ENCODE data around the gene C1QTNF3. TPM values are rescaled to one million over a fixed set of nuclear protein-coding genes. Genes with fewer than 3 reads are reported as not detected.

The C1QTNF3 gene
- total and polyA plus RNA-seq, 2 of the 8 experiments (the other 6 are each of a cell fraction or from before 2014, with no cell fraction given): 1.0 to 1.2 TPM

DNA sequence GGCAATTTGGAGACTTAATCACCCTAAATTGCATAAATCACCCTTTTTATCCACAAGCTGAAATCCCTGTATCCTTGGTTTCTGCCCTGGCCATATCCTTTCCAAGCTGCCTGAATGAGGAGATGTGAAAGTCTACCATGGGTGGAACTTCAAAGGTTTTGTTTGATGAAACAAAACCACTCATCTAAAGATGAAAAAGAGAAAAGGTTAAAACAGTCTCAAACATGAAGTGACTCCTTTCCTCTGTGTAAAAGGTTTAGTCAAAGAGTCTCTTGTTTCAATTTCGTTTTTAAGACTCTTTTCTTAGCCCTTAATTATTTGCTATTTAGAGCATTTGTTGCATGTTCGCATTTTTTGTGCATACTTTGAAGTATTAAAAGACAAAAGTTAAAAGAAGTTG is 69.7 kb downstream of the C1QTNF3 start:
- H4K5ac ChIP-seq (ENCODE audit: insufficient read length, low read depth, low read length): no peak overlapping the region
- H4K8ac ChIP-seq (ENCODE audit: extremely low read depth, insufficient read depth, low read length): no peak overlapping the region
- no peak overlapping the region for H2AK5ac ChIP-seq (ENCODE audit: low read depth, low read length)
- no peak overlapping the region for H2BK15ac ChIP-seq (ENCODE audit: low read length)
- DNase-seq (ENCODE audit: low read depth in 1 of 2, low spot score in 2 of 2) (no peak), FAIRE-seq (no peak)
- H3K9ac ChIP-seq (replicated peaks in 1 of 4; ENCODE audit: extremely low read depth in 1 of 4, low read depth in 3 of 4, low read length in 3 of 4): no peak overlapping the region
- no peak for TF ChIP-seq TBP (IDR thresholded peaks at IDR 0.05; ENCODE audit: low read depth, low read length)
- TF ChIP-seq JUND (IDR thresholded peaks at IDR 0.05; ENCODE audit: low read length): no peak
- no peak for TF ChIP-seq SP4 (IDR thresholded peaks at IDR 0.05; ENCODE audit: low read length)
- TF ChIP-seq, protein P1, sequence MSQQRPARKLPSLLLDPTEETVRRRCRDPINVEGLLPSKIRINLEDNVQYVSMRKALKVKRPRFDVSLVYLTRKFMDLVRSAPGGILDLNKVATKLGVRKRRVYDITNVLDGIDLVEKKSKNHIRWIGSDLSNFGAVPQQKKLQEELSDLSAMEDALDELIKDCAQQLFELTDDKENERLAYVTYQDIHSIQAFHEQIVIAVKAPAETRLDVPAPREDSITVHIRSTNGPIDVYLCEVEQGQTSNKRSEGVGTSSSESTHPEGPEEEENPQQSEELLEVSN (IDR thresholded peaks at IDR 0.05): no peak
- H2BK120ac ChIP-seq (replicated peaks; ENCODE audit: low read depth, low read length): no peak overlapping the region
- H2BK12ac ChIP-seq (ENCODE audit: low read depth, low read length): no peak overlapping the region
- H3K79me1 ChIP-seq (ENCODE audit: low read depth, low read length): no peaks in the 10 kb centered on the region
- no peak overlapping the region for H3K27ac ChIP-seq (ENCODE audit: low read depth, low read length)
- H4K91ac ChIP-seq (replicated peaks; ENCODE audit: insufficient read length, low read length): no peak overlapping the region
- no peak overlapping the region for H2BK5ac ChIP-seq (ENCODE audit: low read depth, low read length)
- POLR2A ChIA-PET (ENCODE audit: partially characterized antibody): no interaction called here
- WGBS, 2 experiments (ENCODE audit: extremely low coverage in 1 of 2, insufficient coverage in 1 of 2, insufficient read length in 1 of 2, insufficient replicate concordance in 2 of 2, low coverage in 1 of 2, low lambda C conversion rate in 2 of 2, missing lambda C conversion rate in 1 of 2): 75% methylated on average over 2 of the region's 2 CpGs; no CpG with 5 or more reads in 1 of the 2 experiments
- H3K36me3 ChIP-seq (ENCODE audit: control insufficient read depth in 2 of 4, insufficient read depth in 4 of 4, low read length in 3 of 4): no peaks in the 10 kb centered on the region
- H3K79me2 ChIP-seq (ENCODE audit: control insufficient read depth in 1 of 2, insufficient read depth in 2 of 2, low read length in 2 of 2): no peaks in the 10 kb centered on the region
- no peak overlapping the region for H3K23ac ChIP-seq (ENCODE audit: insufficient read length)
- CTCF ChIA-PET (ENCODE audit: partially characterized antibody): interaction anchor here (1.2 kb wide), 1 partner anchor 385 kb away, joined by 3 read pairs; no protein-coding TSS in a partner anchor
- H2BK20ac ChIP-seq (ENCODE audit: low read length): no peak overlapping the region
- H3K27me3 ChIP-seq (replicated peaks in 1 of 4; ENCODE audit: control insufficient read depth in 3 of 4, extremely low read depth in 1 of 4, insufficient read depth in 3 of 4, low read length in 3 of 4): no peaks in the 10 kb centered on the region
- H2AFZ ChIP-seq (ENCODE audit: low read length): no peak overlapping the region
- H3K14ac ChIP-seq (ENCODE audit: insufficient read length): no peak overlapping the region
- H3K4ac ChIP-seq (replicated peaks; ENCODE audit: insufficient read length, low read depth, low read length): no peak overlapping the region
- no peak overlapping the region for H3K4me3 ChIP-seq (ENCODE audit: extremely low read depth in 1 of 4, insufficient read depth in 2 of 4, low read depth in 3 of 4, low read length in 4 of 4)
- no peak overlapping the region for H3K4me2 ChIP-seq (ENCODE audit: insufficient read depth in 1 of 2, low read depth in 2 of 2, low read length in 2 of 2)
- no peaks in the 10 kb centered on the region for H3K9me3 ChIP-seq (ENCODE audit: insufficient read depth in 2 of 2, low read depth in 1 of 2, low read length in 1 of 2)
- H3K18ac ChIP-seq (ENCODE audit: extremely low read depth, low read length): no peak overlapping the region
- H4K20me1 ChIP-seq (replicated peaks in 1 of 2; ENCODE audit: control insufficient read depth in 1 of 2, insufficient read depth in 2 of 2, low read length in 2 of 2): no peaks in the 10 kb centered on the region
- H3K4me1 ChIP-seq (replicated peaks in 1 of 4; ENCODE audit: control insufficient read depth in 3 of 4, insufficient read depth in 4 of 4, low read length in 3 of 4): peaks cover 0 to 10% (median 6%) of the 10 kb centered on the region in 4 experiments; a peak in 2 of 7 replicates
- H3K56ac ChIP-seq (replicated peaks; ENCODE audit: insufficient read length, low read depth, low read length): no peak overlapping the region
- H3K23me2 ChIP-seq (ENCODE audit: low read depth, low read length): no peaks in the 10 kb centered on the region
